Gastroesophageal sphincter (tissue), 3 donors: ENCODE results near the gene OR5A2.

ENCODE experiments used
- CTCF ChIP-seq, 4 experiments: fragments of 200-600 bp in 2 of 4; fragments of 450-650 bp in 2 of 4; sonication (generic) in 1 of 4; IDR thresholded peaks; one replicate each; pipeline ENCODE4 v1.5.1; 2017 to 2019; ENCODE audit warnings: antibody characterized with exemption in 4 of 4, mild to moderate bottlenecking in 2 of 4, moderate library complexity in 2 of 4
- POLR2A ChIP-seq, 2 donors: fragments of 450-650 bp; IDR thresholded peaks; one replicate each; pipeline ENCODE4 v1.6.1; 2017; ENCODE audit warnings: antibody characterized with exemption in 2 of 2, mild to moderate bottlenecking in 2 of 2, moderate library complexity in 1 of 2
- POLR2AphosphoS5 ChIP-seq: sonication (generic); formaldehyde crosslinking; IDR thresholded peaks from one replicate; pipeline ENCODE4 v1.6.1; 2017; ENCODE audit warnings: antibody characterized with exemption

DNA sequence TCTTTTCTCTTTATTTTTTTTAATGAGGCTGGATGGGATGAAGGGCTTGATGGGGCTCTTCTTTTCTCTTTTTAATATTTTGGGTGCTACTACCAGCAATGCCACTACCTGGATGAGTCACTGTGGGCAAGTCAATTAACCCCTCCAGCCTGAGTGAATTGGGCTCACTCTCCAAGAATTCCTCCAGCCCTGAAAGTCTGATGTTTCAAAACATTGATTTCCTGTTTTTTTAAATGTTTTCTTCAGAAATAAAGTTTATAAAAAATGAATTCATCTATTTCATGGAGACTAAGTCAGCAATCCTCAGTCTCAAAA, 812 bp upstream of the OR5A2 start:
- TF ChIP-seq POLR2AphosphoS5, result no peak
- TF ChIP-seq POLR2A (IDR thresholded peaks at IDR 0.05), result no peak
- TF ChIP-seq CTCF (IDR thresholded peaks at IDR 0.05), result no peak
